ACC112 (cell line): ENCODE results near the gene INSIG2.

Experiments used
- H2AFZ ChIP-seq: fragments of 200-600 bp; sonication (generic); one replicate; pipeline ENCODE4 v1.6.0; 2017; ENCODE audit warnings: antibody characterized with exemption, low read length; ENCODE audit not compliant: unreplicated experiment
- H3K27ac ChIP-seq: fragments of 200-600 bp; sonication (generic); 2 replicates; pipeline ENCODE4 v1.5.1; 2014; ENCODE audit warnings: low read depth, mild to moderate bottlenecking, antibody characterized with exemption, low read length, moderate library complexity
- H3K27me3 ChIP-seq: fragments of 200-600 bp; sonication (generic); 2 replicates; pipeline ENCODE4 v1.6.1; 2014; ENCODE audit warnings: mild to moderate bottlenecking, antibody characterized with exemption, low read length, moderate library complexity, mixed read lengths; ENCODE audit not compliant: insufficient read depth
- H3K36me3 ChIP-seq: fragments of 200-600 bp; sonication (generic); 2 replicates; pipeline ENCODE4 v1.6.1; 2016; ENCODE audit warnings: mild to moderate bottlenecking, antibody characterized with exemption, low read length, moderate library complexity, mixed read lengths; ENCODE audit not compliant: insufficient read depth
- H3K4me1 ChIP-seq: fragments of 200-600 bp; sonication (generic); one replicate; pipeline ENCODE4 v1.6.1; 2016; ENCODE audit warnings: low read length, mixed read lengths; ENCODE audit not compliant: insufficient read depth, unreplicated experiment, control insufficient read depth
- H3K4me3 ChIP-seq: fragments of 200-600 bp; sonication (generic); 2 replicates; pipeline ENCODE4 v1.5.1; 2014; ENCODE audit warnings: mild to moderate bottlenecking, low read depth, low read length
- H3K79me2 ChIP-seq: fragments of 200-600 bp; sonication (generic); one replicate; pipeline ENCODE4 v1.6.0; 2016; ENCODE audit warnings: low read length; ENCODE audit not compliant: control insufficient read depth, unreplicated experiment, insufficient read depth

Gene INSIG2

DNA sequence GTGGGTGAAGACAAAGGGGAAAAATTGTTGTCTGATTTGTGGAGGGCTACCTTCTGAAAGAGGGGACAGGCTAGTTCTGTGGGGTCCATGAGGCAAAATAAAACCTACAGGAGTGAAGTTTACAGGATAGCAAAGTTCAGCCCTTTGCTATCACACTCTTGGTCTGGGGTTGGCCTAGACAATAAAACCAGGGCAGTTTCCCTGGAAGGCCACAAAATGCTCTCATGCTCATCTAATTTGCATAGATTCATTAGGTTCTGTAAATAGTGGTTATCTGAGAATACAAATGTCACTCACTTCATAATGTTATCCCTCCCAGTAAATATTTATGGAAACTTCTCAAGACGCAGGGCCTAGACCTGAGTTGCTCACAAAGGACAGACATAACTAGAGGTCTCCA is 63.6 kb downstream of the INSIG2 start:
- no peak overlapping the region for H2AFZ ChIP-seq
- H3K4me1 ChIP-seq, result no peaks in the 10 kb centered on the region
- no peaks in the 10 kb centered on the region for H3K79me2 ChIP-seq
- no peak overlapping the region for H3K27ac ChIP-seq
- H3K36me3 ChIP-seq, result no peaks in the 10 kb centered on the region
- H3K4me3 ChIP-seq, result no peak overlapping the region
- H3K27me3 ChIP-seq, result peaks cover 20% of the 10 kb centered on the region

DNA sequence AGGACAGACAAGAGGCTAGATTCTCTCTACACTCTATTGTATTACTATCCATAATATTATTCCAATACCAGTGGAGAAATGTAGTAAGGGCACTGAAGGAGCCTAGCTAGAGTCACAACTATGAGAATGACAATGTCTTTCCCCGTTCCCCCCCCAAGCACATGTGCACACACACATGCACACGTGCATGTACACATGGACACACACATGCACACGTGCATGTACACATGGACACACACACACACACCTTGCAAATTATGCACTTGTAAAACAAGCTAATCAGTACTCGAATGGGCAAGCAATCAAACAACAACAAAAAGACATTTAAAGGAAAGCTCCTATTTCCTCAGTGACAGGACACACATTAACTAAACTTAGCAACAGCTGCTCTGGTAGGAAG is 65.2 kb downstream of the INSIG2 start:
- Histone ChIP-seq H3K27me3 (peaks cover 36% of the 10 kb centered on the region), H3K4me3 (no peak overlapping the region), H3K79me2 (no peaks in the 10 kb centered on the region), H3K36me3 (no peaks in the 10 kb centered on the region), H3K27ac (no peak overlapping the region), H3K4me1 (no peaks in the 10 kb centered on the region), H2AFZ (no peak overlapping the region)

DNA sequence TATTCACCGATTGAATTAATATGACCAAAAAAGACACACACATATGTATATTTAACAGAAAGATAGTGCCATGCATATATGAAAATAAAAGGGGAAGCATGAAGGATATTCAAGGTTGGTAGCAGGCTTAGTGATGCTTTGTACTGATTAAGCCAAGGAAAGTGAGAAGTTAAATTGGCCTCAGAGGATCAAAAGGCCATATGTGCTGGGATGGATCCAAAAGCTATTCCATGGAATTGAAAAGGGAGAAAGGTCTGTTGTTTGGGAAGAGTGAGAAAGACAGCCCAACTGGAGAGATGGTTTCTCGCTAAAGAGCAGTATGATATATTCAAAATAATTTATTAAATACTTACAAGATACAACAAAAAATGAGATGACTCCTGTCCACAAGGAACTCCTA is 65.9 kb downstream of the INSIG2 start:
- Histone ChIP-seq H3K79me2 (no peaks in the 10 kb centered on the region), H3K4me1 (no peaks in the 10 kb centered on the region), H2AFZ (no peak overlapping the region), H3K27me3 (peaks cover 43% of the 10 kb centered on the region), H3K4me3 (no peak overlapping the region), H3K27ac (no peak overlapping the region), H3K36me3 (no peaks in the 10 kb centered on the region)
